NCI-H524 (cell line): Measurements from ENCODE around the gene KIF6.

Experiments used
- DNase-seq, 2 experiments: peaks; one replicate each; lab custom pipeline; 2025; lab: John Stamatoyannopoulos, UW

Gene KIF6

GRCh38 chr6:39319621-39320362 lies 405.4 kb downstream of the KIF6 start:
- DNase-seq = no peak

DNA sequence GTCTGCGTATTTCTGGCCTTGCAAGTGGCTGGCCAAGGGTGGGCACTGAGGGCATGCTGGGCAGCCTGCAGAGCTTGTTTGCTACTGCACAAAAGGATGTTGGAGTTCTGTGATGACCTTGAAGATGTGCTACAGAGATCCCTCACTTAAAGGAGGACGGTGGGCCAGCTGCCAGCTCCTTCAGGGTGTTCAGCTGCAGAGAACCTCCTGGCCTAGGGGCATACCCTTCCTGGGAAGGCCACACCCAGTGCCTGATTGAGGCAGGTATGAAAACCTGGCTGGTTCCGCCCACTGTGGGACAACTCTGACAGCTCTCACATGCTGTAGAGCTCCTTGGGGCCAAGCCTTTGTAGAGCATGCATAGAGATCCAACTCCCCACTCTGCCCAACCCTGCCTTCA lies 408.0 kb downstream of the KIF6 start:
- no peak for DNase-seq

DNA sequence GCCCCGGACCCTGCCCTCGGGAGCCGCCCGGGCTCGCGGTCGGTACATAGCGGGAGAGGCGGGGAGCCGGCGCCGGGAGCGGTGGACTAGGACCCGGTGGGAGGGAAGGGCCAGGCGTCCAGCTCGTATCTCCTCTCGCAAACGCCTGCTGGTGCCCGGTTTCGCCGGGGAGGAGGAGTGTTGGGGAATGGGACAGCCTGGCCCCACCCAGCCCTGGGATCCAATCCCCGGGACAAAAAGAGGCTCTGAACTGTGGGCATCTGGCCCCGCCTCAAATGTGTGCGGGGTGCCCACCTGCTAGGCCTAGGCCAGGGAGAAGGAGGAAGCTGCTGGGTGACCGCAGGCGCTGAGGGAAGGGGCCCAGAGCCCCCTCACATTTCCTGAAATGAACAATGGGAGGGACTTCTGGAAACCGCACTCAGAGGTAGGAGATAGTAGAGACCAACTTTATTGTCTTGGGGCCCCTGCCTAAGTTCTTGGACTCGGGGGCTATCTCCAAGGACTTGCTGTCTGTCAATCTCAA lies 410.9 kb downstream of the KIF6 start, which contains the start of gene KCNK17:
Gene KCNK17, minus strand, starts transcription at position 147 of the 523 bp plus-strand sequence. Its CDS starts 99 bp downstream, at position 48.
- no peak for DNase-seq

DNA sequence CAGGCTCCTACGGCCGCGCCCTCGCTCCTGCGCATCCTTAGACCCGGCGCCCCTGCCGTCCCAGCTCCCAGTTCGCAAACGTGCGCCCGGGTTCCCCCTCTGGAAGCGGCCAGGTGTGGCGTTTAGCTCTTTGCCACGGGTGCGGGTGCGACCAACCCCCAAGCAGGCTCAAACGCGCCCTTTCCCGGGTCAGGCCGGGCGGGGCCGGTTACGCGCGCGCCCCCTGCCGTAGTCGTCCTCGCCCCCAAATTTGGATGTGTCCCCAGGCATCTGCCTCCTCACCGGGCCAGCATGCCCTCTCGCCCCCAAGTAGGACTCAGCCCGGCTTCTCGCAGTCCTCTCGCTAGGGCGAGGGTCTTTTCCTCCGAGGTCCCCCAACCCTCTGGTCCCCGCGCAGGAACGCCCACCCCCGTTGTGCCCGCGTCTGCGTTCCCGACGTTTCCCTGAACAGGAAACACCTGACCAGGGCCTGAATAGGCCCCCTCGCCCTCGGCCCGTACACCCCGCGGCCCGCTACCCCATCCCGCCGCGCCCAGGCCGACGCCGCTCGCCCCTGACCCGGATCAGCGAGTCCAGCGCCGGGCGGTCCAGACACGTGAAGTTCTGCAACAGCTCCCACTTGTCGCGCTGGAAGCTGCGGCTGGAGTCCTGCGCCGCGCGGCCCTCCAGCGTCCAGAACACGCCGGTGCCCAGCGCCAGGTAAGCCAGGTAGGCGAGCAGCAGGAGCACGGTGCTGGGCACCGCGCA lies 411.5 kb downstream of the KIF6 start:
- peak in 1 of 2 experiments; percentile 28 for DNase-seq

DNA sequence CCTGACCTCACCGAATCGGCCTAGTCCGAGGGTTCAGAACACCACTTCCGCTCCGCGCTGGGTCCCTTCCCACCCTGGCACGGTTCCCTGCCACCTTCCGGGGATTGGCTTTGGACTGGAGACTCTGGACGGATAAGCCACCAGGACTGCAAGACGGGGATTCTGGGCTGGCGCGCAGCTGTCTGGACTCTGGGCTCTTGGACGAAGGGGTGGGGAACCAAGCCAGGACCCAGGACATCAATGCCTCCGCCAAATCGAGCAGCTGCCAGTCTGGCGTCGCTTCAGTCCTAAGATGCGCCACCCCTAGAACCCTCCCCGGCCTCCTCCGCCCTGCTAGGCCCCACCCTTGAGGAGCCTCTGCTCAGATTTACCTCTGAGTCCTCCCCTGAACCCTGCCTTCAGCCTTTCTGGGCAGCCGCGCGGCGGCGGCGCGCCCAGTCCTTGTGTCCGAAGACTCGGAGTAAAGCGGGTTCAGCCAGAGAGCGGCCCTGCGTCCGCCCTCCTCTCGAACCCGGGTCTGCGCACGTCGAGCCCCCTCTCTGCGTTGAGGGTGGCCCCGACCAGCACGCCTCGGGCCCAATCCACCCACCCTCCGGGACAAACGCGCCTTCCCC lies 412.2 kb downstream of the KIF6 start:
- DNase-seq = no peak

- DNase-seq = peak in 1 of 2 experiments; percentile 59
Observed at GRCh38 chr6:39310542-39310941, 414.7 kb downstream of the KIF6 start.

DNA sequence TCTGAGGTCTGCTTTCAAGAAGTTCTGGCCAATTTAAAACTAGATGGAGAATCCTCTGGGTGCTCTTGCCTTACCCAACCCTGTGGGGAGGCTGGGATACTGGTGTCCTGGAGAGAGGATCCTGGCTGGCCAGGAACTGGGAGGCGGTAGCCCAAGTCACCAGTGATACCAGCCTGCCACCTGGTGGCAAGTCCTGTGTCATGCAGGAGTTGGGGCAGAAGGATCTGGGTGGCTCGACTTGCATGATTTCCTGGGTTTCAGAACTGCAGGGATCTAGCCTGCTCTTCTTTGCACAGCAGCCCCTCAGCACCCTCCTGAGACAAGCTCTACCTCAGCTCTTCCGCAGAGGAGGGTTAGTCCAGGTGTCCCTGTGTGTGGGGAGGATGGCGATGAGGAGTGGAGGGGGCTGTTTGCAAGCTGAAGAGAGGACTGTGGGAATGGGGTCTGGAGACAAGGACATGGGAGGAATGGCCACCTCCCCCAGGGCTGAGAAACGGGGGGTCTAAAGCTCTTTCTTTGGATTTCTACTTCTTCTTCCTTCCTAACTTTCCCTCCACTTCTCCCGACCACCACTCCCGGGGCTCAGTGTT lies 415.2 kb downstream of the KIF6 start:
- peak; percentile 40 to 76 for DNase-seq

GRCh38 chr6:39307462-39307861 lies 417.7 kb downstream of the KIF6 start:
- DNase-seq = no peak

DNA sequence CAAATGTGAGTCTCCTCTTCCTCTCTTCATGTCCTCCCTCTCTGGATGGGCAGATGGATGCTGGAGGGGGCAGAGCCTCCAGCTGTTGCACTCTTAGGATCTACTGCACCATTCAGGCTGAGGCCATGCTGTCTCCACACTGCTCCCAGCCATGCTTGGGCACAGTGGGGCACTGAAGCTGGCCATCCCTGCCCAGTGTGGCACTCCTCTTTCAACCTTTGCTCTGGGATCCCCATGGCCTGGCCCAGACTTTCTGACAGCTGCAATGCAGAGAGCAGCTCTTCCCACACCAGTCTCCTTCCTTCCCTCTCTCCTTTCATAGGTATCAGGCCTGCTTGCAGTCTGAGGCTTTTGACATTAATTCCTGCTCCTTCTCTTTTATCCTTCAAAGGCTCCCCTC lies 420.3 kb downstream of the KIF6 start:
- peak in 1 of 2 experiments; percentile 12 for DNase-seq

DNA sequence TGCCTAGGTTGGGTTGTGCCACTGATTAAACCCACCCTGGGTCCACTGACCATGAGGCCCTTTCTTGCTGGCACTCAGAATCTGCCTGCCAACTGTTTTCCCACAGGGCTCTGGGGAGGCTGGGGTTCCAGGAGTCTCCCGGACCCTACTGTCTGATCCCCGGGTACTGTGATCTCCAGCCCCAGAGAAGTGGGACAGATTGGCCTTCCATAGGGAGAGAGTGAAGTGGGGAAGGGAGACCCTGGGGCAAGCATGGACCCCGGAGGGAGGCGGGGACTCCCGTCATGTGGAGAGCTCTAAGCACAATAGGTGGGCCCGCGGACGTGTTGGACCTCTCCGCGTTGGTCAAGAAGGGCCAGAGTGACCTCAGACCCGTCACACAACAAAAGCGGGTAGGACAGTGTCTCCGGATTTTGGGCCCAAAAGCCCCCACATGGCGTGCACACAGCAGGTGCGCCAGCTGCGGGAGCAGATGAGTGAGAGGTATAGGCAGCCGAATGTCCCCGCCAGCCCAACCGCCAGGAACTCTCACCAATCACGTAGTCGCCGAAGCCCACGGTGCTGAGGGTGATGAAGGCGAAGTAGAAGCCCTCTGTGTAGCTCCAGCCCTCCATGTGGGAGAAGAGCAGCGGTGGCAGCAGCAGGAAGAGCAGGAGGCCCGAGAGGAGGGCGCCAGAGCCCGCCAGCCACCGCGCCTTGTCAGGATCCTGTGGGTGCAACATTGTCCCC lies 421.6 kb downstream of the KIF6 start:
- no peak for DNase-seq

GRCh38 chr6:39302669-39303424 lies 422.4 kb downstream of the KIF6 start:
- peak; percentile 53 to 81 for DNase-seq

DNA sequence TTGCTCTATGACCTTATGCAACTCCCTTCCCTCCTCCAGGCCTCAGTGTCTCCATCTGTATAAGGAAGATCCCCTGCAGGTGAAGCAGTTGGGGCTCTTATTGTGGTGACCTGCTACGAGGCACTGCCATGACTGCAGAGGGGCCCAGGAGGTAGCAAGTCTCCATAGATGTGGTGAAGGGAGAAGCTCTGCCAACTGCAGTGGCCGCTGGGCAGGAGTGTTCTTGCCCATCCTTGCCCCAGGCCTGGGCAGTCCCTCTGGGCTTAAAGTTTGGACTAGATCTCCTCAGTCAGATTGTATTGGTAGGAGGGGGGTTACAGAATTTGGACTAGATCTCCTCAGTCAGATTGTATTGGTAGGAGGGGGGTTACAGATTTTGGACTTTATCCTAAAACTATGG lies 423.2 kb downstream of the KIF6 start:
- DNase-seq = no peak

DNA sequence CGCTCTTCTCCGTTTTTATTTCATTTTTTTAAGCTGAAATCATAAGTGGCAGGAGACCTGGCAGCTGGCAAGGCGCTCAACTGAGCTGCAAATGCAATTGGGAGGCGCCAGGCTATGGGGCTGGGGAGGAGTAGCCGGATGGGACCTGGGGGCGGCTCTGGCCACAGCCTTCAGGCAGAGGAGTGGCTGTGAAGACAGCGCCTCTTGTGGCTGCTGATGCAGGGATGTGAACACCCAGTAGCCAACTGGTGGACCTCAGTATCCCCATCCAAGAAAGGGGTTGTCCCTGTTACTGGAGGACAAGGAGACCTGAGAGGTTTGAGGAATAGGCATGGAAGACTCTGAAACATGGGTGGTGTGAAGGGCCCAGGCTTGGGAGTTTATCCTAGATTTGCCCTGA lies 423.6 kb downstream of the KIF6 start:
- DNase-seq = peak in 1 of 2 experiments; percentile 37

- no peak for DNase-seq
Observed at GRCh38 chr6:39300739-39301138, 424.5 kb downstream of the KIF6 start.

GRCh38 chr6:39298061-39298460 lies 427.1 kb downstream of the KIF6 start:
- DNase-seq = no peak

GRCh38 chr6:39296745-39297640 lies 428.2 kb downstream of the KIF6 start:
- no peak for DNase-seq

GRCh38 chr6:39295611-39296011 lies 429.6 kb downstream of the KIF6 start:
- no peak for DNase-seq

DNA sequence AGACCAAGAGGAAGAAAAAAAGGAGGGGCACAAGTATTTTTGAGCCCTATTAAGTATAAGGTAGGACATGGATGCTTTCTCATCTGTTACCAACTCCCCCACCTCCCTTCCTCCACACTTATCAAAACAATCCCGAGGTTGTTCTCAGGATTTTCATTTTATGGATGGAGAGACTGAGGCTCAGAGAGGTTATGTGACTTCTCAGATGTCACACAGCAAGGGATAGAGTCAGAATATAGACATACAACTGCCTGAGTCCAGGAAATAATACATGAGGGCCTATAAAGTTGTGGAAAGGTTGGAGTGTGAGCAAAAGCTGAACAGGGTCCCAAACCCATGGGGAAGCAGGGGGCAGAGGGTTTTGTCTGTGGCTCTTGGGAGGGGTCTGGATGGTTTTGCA lies 430.3 kb downstream of the KIF6 start:
- no peak for DNase-seq

GRCh38 chr6:39294133-39294532 lies 431.1 kb downstream of the KIF6 start:
- DNase-seq = no peak

- DNase-seq = no peak
Observed at GRCh38 chr6:39292637-39293036, 432.6 kb downstream of the KIF6 start.
